Fibroblast of skin of right quadriceps (primary cell): ENCODE measurements around the gene TBC1D22A.

Experiments used
- DNase-seq: peaks from one replicate; pipeline ENCODE4 v3.0.0-alpha.2; 2013

Gene TBC1D22A

GRCh38 chr22:47066616-47066905 is 304.1 kb downstream of the TBC1D22A start:
- DNase-seq = no peak

GRCh38 chr22:47067321-47067890 is 305.0 kb downstream of the TBC1D22A start:
- no peak for DNase-seq

- no peak for DNase-seq
These were observed 305.6 kb downstream of the TBC1D22A start for GRCh38 chr22:47067911-47068625.

- DNase-seq = no peak
These were observed 306.2 kb downstream of the TBC1D22A start for GRCh38 chr22:47068626-47068996.

GRCh38 chr22:47069270-47069669 is 306.8 kb downstream of the TBC1D22A start:
- no peak for DNase-seq

GRCh38 chr22:47071078-47071806 is 308.8 kb downstream of the TBC1D22A start:
- DNase-seq = peak; percentile 48

- DNase-seq = no peak
These were observed 309.6 kb downstream of the TBC1D22A start for GRCh38 chr22:47071807-47072641.

- no peak for DNase-seq
These were observed 310.2 kb downstream of the TBC1D22A start for GRCh38 chr22:47072642-47072967.

GRCh38 chr22:47073075-47073474 is 310.6 kb downstream of the TBC1D22A start:
- no peak for DNase-seq

- no peak for DNase-seq
These were observed 311.7 kb downstream of the TBC1D22A start for GRCh38 chr22:47074105-47074504.

- DNase-seq = no peak
These were observed 313.1 kb downstream of the TBC1D22A start for GRCh38 chr22:47075568-47075967.

GRCh38 chr22:47076758-47077157 is 314.3 kb downstream of the TBC1D22A start:
- DNase-seq = no peak

GRCh38 chr22:47080100-47080499 is 317.6 kb downstream of the TBC1D22A start:
- no peak for DNase-seq

GRCh38 chr22:47082505-47082904 is 320.1 kb downstream of the TBC1D22A start:
- DNase-seq = no peak

GRCh38 chr22:47083379-47083986 is 321.0 kb downstream of the TBC1D22A start:
- DNase-seq = no peak

GRCh38 chr22:47084226-47084625 is 321.8 kb downstream of the TBC1D22A start:
- no peak for DNase-seq

- DNase-seq = no peak
These were observed 324.3 kb downstream of the TBC1D22A start for GRCh38 chr22:47086596-47087248.

GRCh38 chr22:47088480-47089158 is 326.2 kb downstream of the TBC1D22A start:
- no peak for DNase-seq

GRCh38 chr22:47089374-47089773 is 326.9 kb downstream of the TBC1D22A start:
- no peak for DNase-seq

- DNase-seq = no peak
These were observed 327.5 kb downstream of the TBC1D22A start for GRCh38 chr22:47089796-47090460.

- peak; percentile 69 for DNase-seq
These were observed 328.3 kb downstream of the TBC1D22A start for GRCh38 chr22:47090591-47091245.
